ENCODE data around the gene ROPN1L. TPM values are rescaled to one million over a fixed set of nuclear protein-coding genes. Genes with fewer than 3 reads are reported as not detected.

Gene ROPN1L
- total RNA-seq, 1 donor from 2014 or later = not detected

DNA sequence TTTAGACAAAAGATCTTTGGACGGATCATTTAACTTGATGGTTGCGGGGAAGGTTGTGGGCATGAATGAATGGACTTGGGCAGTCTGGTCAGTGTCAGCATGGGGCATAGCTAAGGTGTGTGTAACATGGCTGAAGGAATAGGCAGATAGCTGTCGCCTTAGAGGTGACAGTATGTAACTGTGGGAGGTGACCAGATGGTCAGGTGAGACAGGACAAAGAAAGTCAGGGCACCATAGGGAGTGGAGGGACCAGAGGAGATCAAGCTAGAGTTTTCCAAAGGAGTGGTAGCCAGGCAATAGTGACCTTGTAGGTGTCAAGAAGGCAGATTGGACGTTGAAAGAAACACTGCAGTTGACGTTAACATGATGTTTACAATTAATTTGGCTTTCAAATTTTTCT lies 45.1 kb upstream of the ROPN1L start:
- no peak overlapping the region for H3K27ac Mint-ChIP-seq

DNA sequence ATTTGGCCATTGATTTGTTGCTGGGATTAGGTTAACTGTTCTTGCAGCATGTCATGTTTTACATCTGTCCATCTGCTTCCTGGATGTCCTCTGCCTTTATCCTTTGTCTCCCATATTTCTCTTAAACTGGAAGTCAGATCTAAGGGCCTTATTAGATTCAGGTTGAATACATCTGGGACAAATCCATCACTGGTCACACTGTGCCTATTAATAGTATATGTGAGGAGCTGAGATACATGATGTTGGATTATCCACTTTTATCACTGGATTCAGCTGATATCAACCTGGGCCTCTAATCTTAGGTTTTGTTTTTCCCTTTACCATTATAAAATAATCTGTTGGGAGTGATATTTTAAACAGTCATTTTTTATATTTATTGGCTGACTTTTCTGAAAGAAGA lies 41.8 kb upstream of the ROPN1L start:
- peaks cover 7% of the 10 kb centered on the region for H3K79me2 ChIP-seq (ENCODE audit: low read depth)
- H3K4me1 ChIP-seq = peaks cover 17% of the 10 kb centered on the region
- no peak overlapping the region for H3K4me3 Mint-ChIP-seq
- H3K27ac ChIP-seq = no peak overlapping the region
- H3K27me3 Mint-ChIP-seq (ENCODE audit: insufficient read depth, low read depth) = no peaks in the 10 kb centered on the region
- H3F3A ChIP-seq (ENCODE audit: low read depth) = peaks cover 8% of the 10 kb centered on the region
- no peaks in the 10 kb centered on the region for H3K9me3 Mint-ChIP-seq
- H3K9me3 ChIP-seq (ENCODE audit: low read depth) = no peaks in the 10 kb centered on the region
- H3K27me3 ChIP-seq = no peaks in the 10 kb centered on the region
- no peak overlapping the region for H3K27ac Mint-ChIP-seq
- no peak overlapping the region for H3K4me3 ChIP-seq
- peaks cover 10% of the 10 kb centered on the region for H3K4me1 Mint-ChIP-seq
- DNase-seq (ENCODE audit: low spot score) = no peak
- no peak overlapping the region for H3K4me2 ChIP-seq
- TF ChIP-seq EZH2 (IDR thresholded peaks at IDR 0.05) (no peak), EZH2phosphoT487 (IDR thresholded peaks at IDR 0.05) (no peak)
- TF ChIP-seq, protein P1, sequence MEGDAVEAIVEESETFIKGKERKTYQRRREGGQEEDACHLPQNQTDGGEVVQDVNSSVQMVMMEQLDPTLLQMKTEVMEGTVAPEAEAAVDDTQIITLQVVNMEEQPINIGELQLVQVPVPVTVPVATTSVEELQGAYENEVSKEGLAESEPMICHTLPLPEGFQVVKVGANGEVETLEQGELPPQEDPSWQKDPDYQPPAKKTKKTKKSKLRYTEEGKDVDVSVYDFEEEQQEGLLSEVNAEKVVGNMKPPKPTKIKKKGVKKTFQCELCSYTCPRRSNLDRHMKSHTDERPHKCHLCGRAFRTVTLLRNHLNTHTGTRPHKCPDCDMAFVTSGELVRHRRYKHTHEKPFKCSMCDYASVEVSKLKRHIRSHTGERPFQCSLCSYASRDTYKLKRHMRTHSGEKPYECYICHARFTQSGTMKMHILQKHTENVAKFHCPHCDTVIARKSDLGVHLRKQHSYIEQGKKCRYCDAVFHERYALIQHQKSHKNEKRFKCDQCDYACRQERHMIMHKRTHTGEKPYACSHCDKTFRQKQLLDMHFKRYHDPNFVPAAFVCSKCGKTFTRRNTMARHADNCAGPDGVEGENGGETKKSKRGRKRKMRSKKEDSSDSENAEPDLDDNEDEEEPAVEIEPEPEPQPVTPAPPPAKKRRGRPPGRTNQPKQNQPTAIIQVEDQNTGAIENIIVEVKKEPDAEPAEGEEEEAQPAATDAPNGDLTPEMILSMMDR (IDR thresholded peaks at IDR 0.05) = no peak
- H3K9ac ChIP-seq = no peak overlapping the region
- H4K20me1 ChIP-seq (ENCODE audit: low read depth) = peaks cover 31% of the 10 kb centered on the region
- peaks cover 50% of the 10 kb centered on the region for H3K36me3 Mint-ChIP-seq
- peaks cover 25% of the 10 kb centered on the region for H3K36me3 ChIP-seq
- H2AFZ ChIP-seq (replicated peaks) = no peak overlapping the region

More for the DNA sequence above, 45.1 kb upstream of the ROPN1L start:
- no peak for TF ChIP-seq EZH2 (IDR thresholded peaks at IDR 0.05)
- TF ChIP-seq, protein P1 (IDR thresholded peaks at IDR 0.05) = no peak
- no peak for TF ChIP-seq EZH2phosphoT487 (IDR thresholded peaks at IDR 0.05)
- H4K20me1 ChIP-seq (ENCODE audit: low read depth) = peaks cover 31% of the 10 kb centered on the region
- peaks cover 17% of the 10 kb centered on the region for H3K4me1 ChIP-seq
- no peak overlapping the region for H3K4me3 Mint-ChIP-seq
- H3K36me3 Mint-ChIP-seq = peaks cover 43% of the 10 kb centered on the region
- no peak overlapping the region for H3K27ac ChIP-seq
- no peaks in the 10 kb centered on the region for H3K27me3 ChIP-seq
- peaks cover 20% of the 10 kb centered on the region for H3K36me3 ChIP-seq
- H3K79me2 ChIP-seq (ENCODE audit: low read depth) = peaks cover 7% of the 10 kb centered on the region
- peaks cover 1% of the 10 kb centered on the region for H3K27me3 Mint-ChIP-seq (ENCODE audit: insufficient read depth, low read depth)
- H3K9me3 ChIP-seq (ENCODE audit: low read depth) = no peaks in the 10 kb centered on the region
- peaks cover 8% of the 10 kb centered on the region for H3F3A ChIP-seq (ENCODE audit: low read depth)
- H3K4me2 ChIP-seq = no peak overlapping the region
- no peak overlapping the region for H2AFZ ChIP-seq (replicated peaks)
- no peak overlapping the region for H3K4me3 ChIP-seq
- DNase-seq (ENCODE audit: low spot score) = no peak
- H3K9ac ChIP-seq = no peak overlapping the region
- H3K9me3 Mint-ChIP-seq = no peaks in the 10 kb centered on the region
- peaks cover 10% of the 10 kb centered on the region for H3K4me1 Mint-ChIP-seq

DNA sequence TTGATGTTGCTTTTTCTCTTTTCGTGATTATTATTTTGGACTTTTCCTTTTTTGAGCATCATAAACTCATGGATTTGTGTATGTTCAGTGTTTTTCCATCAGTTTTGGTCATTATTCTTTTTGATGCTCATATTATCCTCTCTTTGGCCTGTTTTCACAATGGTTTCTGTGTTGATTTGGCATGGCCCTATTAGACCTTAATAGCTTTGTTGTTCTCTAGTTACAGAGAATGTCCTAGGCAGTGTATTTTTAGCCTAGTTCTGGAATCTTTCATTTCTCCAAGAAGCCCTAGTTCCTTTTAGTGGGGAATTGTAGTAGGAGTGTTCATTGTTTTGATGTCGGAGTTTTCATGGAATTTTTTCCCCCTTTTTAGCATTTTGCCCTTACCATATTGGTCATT lies 41.3 kb upstream of the ROPN1L start:
- Mint-ChIP-seq H3K27ac (no peak overlapping the region), H3K36me3 (peaks cover 53% of the 10 kb centered on the region), H3K27me3 (ENCODE audit: insufficient read depth, low read depth) (no peaks in the 10 kb centered on the region), H3K4me3 (no peak overlapping the region), H3K4me1 (peaks cover 9% of the 10 kb centered on the region), H3K9me3 (no peaks in the 10 kb centered on the region)
- H3K4me3 ChIP-seq = no peak overlapping the region
- no peak overlapping the region for H3K4me2 ChIP-seq
- peaks cover 7% of the 10 kb centered on the region for H3K79me2 ChIP-seq (ENCODE audit: low read depth)
- peaks cover 15% of the 10 kb centered on the region for H3K4me1 ChIP-seq
- H3K36me3 ChIP-seq = peaks cover 26% of the 10 kb centered on the region
- H2AFZ ChIP-seq (replicated peaks) = no peak overlapping the region
- peaks cover 30% of the 10 kb centered on the region for H4K20me1 ChIP-seq (ENCODE audit: low read depth)
- no peak overlapping the region for H3K27ac ChIP-seq
- TF ChIP-seq, protein P1 (IDR thresholded peaks at IDR 0.05) = no peak
- TF ChIP-seq EZH2 (IDR thresholded peaks at IDR 0.05) (no peak), EZH2phosphoT487 (IDR thresholded peaks at IDR 0.05) (no peak)
- H3K9me3 ChIP-seq (ENCODE audit: low read depth) = no peaks in the 10 kb centered on the region
- peaks cover 8% of the 10 kb centered on the region for H3F3A ChIP-seq (ENCODE audit: low read depth)
- no peak for DNase-seq (ENCODE audit: low spot score)
- no peaks in the 10 kb centered on the region for H3K27me3 ChIP-seq
- no peak overlapping the region for H3K9ac ChIP-seq

All from neural progenitor cell (in vitro differentiated cells).